AG09309 (cell line): ENCODE measurements around the gene LSM14B.
"Not testable (repeated sequence)": the region's sequence is repeated elsewhere in the genome, so short reads cannot be mapped to it uniquely, and the experiment has no call there.

ENCODE experiments used
- DNase-seq: peaks from one replicate; pipeline ENCODE4 v3.0.0-alpha.2; 2010; ENCODE audit warnings: low read depth
- H3K4me3 ChIP-seq: 2 replicates; pipeline ENCODE4 v1.5.1; 2011; ENCODE audit warnings: mild to moderate bottlenecking, low read depth, low read length, moderate library complexity; ENCODE audit not compliant: control insufficient read depth
- CTCF ChIP-seq: IDR thresholded peaks from 2 replicates; pipeline ENCODE4 v1.5.1; 2011; ENCODE audit warnings: mild to moderate bottlenecking, low read depth, low read length, inconsistent platforms; ENCODE audit not compliant: insufficient read depth, control insufficient read depth; ENCODE audit errors: missing control alignments

Gene LSM14B

DNA sequence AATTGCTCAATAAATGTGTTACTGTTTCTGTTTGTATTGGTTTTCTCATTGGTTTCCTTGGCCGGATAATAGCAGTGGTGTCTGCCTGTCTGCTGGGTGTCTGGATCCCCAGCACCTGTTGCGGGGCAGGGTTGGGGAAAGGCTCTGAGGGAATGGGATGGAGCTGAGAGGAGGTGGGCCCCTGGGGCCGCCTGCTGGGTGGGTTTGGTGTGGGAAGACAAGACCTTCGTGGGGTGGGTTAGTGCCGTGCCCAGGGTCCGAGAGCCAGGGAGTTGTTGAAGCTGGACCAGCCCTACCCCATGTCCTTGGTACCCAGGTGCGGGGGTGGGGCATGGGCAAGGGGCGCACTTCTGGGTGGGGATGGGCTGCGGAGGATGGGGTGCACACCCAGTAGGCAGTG lies 25.3 kb downstream of the LSM14B start:
- DNase-seq = no peak
- no peak for TF ChIP-seq CTCF
- H3K4me3 ChIP-seq = no peak overlapping the region

DNA sequence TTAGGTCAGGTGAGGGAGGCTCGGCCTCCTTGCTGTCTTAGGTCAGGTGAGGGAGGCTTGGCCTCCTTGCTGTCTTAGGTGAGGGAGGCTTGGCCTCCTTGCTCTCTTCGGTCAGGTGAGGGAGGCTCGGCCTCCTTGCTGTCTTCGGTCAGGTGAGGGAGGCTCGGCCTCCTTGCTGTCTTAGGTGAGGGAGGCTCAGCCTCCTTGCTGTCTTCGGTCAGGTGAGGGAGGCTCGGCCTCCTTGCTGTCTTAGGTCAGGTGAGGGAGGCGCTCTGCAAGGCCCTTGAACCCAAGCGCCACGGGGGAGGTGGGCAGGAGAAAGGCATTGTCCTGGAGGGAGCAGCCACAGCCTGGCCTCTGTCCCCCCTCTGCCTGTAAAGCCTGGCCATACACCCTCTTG lies 26.1 kb downstream of the LSM14B start:
- not testable (repeated sequence) for DNase-seq, H3K4me3 ChIP-seq

GRCh38 chr20:62148908-62149314 lies 26.6 kb downstream of the LSM14B start:
- no peak for TF ChIP-seq CTCF
- no peak overlapping the region for H3K4me3 ChIP-seq
- DNase-seq = no peak

DNA sequence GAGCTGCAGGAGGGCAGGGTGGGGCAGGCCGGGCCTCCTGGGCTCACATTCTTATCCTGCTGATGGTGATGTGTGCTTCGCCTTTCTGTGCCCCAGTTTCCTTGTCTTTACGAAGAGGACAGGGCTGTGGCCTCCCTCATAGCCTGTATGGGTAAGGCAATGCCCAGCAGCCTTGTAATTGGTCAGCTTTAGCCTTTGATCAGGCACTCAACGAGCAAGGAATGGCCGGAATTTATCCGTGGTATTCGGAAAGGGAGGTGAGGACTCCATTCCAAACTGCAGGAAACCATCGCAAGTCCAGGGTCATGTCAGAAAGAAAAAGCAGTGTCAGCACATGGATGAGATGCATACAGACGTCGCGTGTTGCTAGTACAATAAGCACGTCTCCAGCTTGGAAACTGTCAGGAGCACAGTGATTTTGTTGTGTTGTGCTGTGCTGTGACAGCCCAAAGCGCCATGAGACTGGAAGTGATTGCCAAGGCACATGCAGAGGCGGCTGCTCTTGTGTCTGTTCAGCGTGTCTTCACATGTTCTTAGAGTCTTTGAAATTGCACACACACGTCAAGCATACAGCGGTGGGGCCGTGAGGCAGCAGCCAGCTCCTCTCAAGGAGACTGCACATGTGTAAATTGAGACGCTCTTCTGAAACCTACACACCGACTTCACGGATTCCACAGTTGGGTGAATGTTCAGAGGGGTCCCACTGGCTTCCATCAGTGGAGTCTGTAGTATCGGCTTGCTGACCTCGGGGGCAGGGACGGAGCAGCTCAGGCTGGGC lies 27.4 kb downstream of the LSM14B start:
- TF ChIP-seq CTCF = no peak
- DNase-seq = no peak
- H3K4me3 ChIP-seq = no peak overlapping the region

DNA sequence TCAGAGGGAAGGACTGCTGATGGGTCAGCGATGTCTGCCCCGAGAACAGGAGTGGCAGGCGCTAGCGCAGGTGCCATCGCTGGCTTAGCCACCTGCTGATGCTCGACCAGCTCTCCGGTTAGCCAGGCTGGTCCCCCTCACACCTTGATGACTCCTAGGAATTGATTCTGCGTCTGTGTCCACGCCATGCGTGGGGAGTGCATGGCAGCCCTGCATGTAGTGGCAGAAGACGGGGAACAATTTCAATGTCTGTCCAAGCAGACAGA lies 28.0 kb downstream of the LSM14B start:
- no peak for TF ChIP-seq CTCF
- DNase-seq = no peak
- H3K4me3 ChIP-seq = no peak overlapping the region

DNA sequence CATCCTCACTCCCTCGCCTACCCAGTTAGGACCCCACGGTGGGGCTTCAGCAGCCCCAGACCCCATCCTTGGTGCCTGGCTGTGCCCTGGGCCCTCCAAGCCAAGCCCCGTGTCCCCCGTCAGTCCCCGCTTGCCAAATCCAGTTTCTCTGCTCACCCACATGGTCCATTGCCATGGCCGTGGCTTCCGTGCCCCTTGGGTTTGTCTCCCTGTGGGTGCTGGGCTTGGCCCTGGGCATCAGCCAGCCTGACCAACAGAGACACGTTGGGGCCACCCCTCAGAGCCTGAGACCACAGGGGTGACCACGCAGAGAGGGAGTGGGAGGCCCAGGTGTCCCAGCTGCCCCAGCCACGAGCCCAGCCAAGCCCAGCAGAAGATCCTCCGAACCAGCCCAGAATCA lies 28.9 kb downstream of the LSM14B start:
- no peak for DNase-seq
- TF ChIP-seq CTCF = no peak
- no peak overlapping the region for H3K4me3 ChIP-seq

- DNase-seq = no peak
- no peak for TF ChIP-seq CTCF
- H3K4me3 ChIP-seq = no peak overlapping the region
Observed at GRCh38 chr20:62151835-62152364, 29.6 kb downstream of the LSM14B start.
